NCI-H1930 (cell line): ENCODE measurements around the gene CTNNA2.

Source experiments
- DNase-seq, 2 experiments: peaks; one replicate each; lab custom pipeline; 2025; lab: John Stamatoyannopoulos, UW

CTNNA2 gene

GRCh38 chr2:80291656-80292055, 778.8 kb downstream of the CTNNA2 start:
- no peak for DNase-seq

- DNase-seq: peak in 1 of 2 experiments; percentile 10
These were observed 779.6 kb downstream of the CTNNA2 start for GRCh38 chr2:80292474-80292873.

- peak in 1 of 2 experiments; percentile 33 for DNase-seq
These were observed 780.2 kb downstream of the CTNNA2 start for GRCh38 chr2:80293039-80293438.

- DNase-seq: no peak
These were observed 786.1 kb downstream of the CTNNA2 start for GRCh38 chr2:80298954-80299353.

GRCh38 chr2:80299661-80300060, 786.8 kb downstream of the CTNNA2 start:
- no peak for DNase-seq

GRCh38 chr2:80300346-80300745, 787.5 kb downstream of the CTNNA2 start:
- DNase-seq: no peak

- no peak for DNase-seq
These were observed 788.1 kb downstream of the CTNNA2 start for GRCh38 chr2:80300954-80301353.

- DNase-seq: no peak
These were observed 789.1 kb downstream of the CTNNA2 start for GRCh38 chr2:80302001-80302313.

GRCh38 chr2:80302314-80303005, 789.6 kb downstream of the CTNNA2 start:
- no peak for DNase-seq

GRCh38 chr2:80303006-80303908, 790.4 kb downstream of the CTNNA2 start:
- DNase-seq: no peak

GRCh38 chr2:80303909-80304837, 791.3 kb downstream of the CTNNA2 start, which contains the start of gene LRRTM1:
Gene LRRTM1, minus strand, starts transcription at chr2:80304752. Its CDS starts 933 bp downstream, at chr2:80303819.
- DNase-seq: peak in 1 of 2 experiments; percentile 47

- no peak for DNase-seq
These were observed 798.5 kb downstream of the CTNNA2 start for GRCh38 chr2:80311304-80311703.

- no peak for DNase-seq
These were observed 799.5 kb downstream of the CTNNA2 start for GRCh38 chr2:80312282-80312839.

GRCh38 chr2:80322311-80322920, 809.6 kb downstream of the CTNNA2 start:
- DNase-seq: no peak

- DNase-seq: no peak
These were observed 810.1 kb downstream of the CTNNA2 start for GRCh38 chr2:80322958-80323357.

GRCh38 chr2:80323610-80324009, 810.8 kb downstream of the CTNNA2 start:
- no peak for DNase-seq

GRCh38 chr2:80324525-80324924, 811.7 kb downstream of the CTNNA2 start:
- DNase-seq: no peak

GRCh38 chr2:80326214-80326613, 813.4 kb downstream of the CTNNA2 start:
- DNase-seq: peak; percentile 32 to 60

GRCh38 chr2:80326861-80327260, 814.0 kb downstream of the CTNNA2 start:
- no peak for DNase-seq

GRCh38 chr2:80328159-80328571, 815.3 kb downstream of the CTNNA2 start:
- no peak for DNase-seq

- no peak for DNase-seq
These were observed 816.6 kb downstream of the CTNNA2 start for GRCh38 chr2:80329491-80329890.
